K562 (cell line): Measurements from ENCODE around the gene MED15. TPM values are rescaled to one million over a fixed set of nuclear protein-coding genes. Genes with fewer than 3 reads are reported as not detected.

Experiments
- ARHGAP35 ChIP-seq: fragments of 450-650 bp; IDR thresholded peaks from 2 replicates; pipeline ENCODE4 v1.6.1; 2018; ENCODE audit not compliant: partially characterized antibody
- ESRRA ChIP-seq: fragments of 450-650 bp; IDR thresholded peaks from 2 replicates; pipeline ENCODE4 v1.6.1; 2014; ENCODE audit warnings: low read depth, mild to moderate bottlenecking, moderate library complexity, borderline replicate concordance
- FOXA1 ChIP-seq: fragments of 450-650 bp; IDR thresholded peaks from 2 replicates; pipeline ENCODE4 v1.6.1; 2016; ENCODE audit warnings: mild to moderate bottlenecking, borderline replicate concordance
- HNRNPH1 ChIP-seq: fragments of 200-400 bp; formaldehyde crosslinking; optimal IDR thresholded peaks from 2 replicates; pipeline ENCODE3; 2017; ENCODE audit warnings: low read depth, mild to moderate bottlenecking, low read length, moderate library complexity
- ILF3 ChIP-seq: fragments of 450-650 bp; IDR thresholded peaks from 2 replicates; pipeline ENCODE4 v1.6.1; 2018; ENCODE audit warnings: antibody characterized with exemption, mild to moderate bottlenecking, moderate library complexity, borderline replicate concordance
- LEF1 ChIP-seq: fragments of 450-650 bp; IDR thresholded peaks from 2 replicates; pipeline ENCODE4 v1.6.1; 2016; ENCODE audit warnings: mild to moderate bottlenecking
- MXI1 ChIP-seq: IDR thresholded peaks from 2 replicates; pipeline ENCODE4 v1.6.1; 2011; ENCODE audit warnings: low read depth, mild to moderate bottlenecking, improper control_type of control experiment, low read length
- NR4A1 ChIP-seq, 2 experiments: fragments of 250-450 bp in 1 of 2; fragments of 450-650 bp in 1 of 2; sonication (Bioruptor Pico) in 1 of 2; IDR thresholded peaks; 2 replicates each; pipeline versions ENCODE4 v1.4.0 to v1.6.1; 2016 to 2020; ENCODE audit warnings: mild to moderate bottlenecking in 2 of 2, missing compliant biosample characterization in 1 of 2, missing genetic modification characterization in 1 of 2, moderate library complexity in 1 of 2
- NRF1 ChIP-seq, 2 experiments: fragments of 450-650 bp; IDR thresholded peaks in 1 of 2; conservative IDR thresholded peaks in 1 of 2; 2 replicates each; pipeline ENCODE4 v1.6.1; 2014; ENCODE audit warnings: mild to moderate bottlenecking in 2 of 2
- PRMT5 ChIP-seq: sonication (generic); formaldehyde crosslinking; IDR thresholded peaks from 2 replicates; pipeline ENCODE4 v1.5.0; 2020; ENCODE audit warnings: missing genetic modification reagents
- RUNX1 ChIP-seq: sonication (generic); IDR thresholded peaks from 2 replicates; pipeline ENCODE4 v1.6.1; 2016; ENCODE audit warnings: antibody characterized with exemption, low read depth
- SIN3A ChIP-seq, 2 experiments: fragments of 150-350 bp in 1 of 2; IDR thresholded peaks; 2 replicates each; pipeline ENCODE4 v1.6.1; 2011 to 2016; ENCODE audit warnings: borderline replicate concordance in 2 of 2, low read depth in 2 of 2, low read length in 2 of 2, mild to moderate bottlenecking in 2 of 2, moderate library complexity in 2 of 2; ENCODE audit not compliant: control insufficient read depth in 1 of 2
- ZNF146 ChIP-seq: IDR thresholded peaks from one replicate; pipeline ENCODE4 v1.6.1; 2018; ENCODE audit warnings: missing compliant biosample characterization; ENCODE audit not compliant: unreplicated experiment
- polyA plus RNA-seq, 8 experiments: library from polyadenylated mRNA; depleted of rRNA in 4 of 8; stranded (reverse) in 5 of 8; unstranded in 3 of 8; fragments of >200 nt; fragmentation: Nextera tagmentation in 2 of 8; fragmentation: Illumina TruSeq in 1 of 8; extraction: Ambion mirVana in 2 of 8; extraction: Trizol in 1 of 8; gene quantifications; 2 replicates each; pipeline versions ENCODE4 v1.2.1 to v1.2.3, GENCODE V29; 2011 to 2014; ENCODE audit warnings: inconsistent platforms in 1 of 8, missing spikeins in 1 of 8
- total RNA-seq, 7 experiments: library from RNA; depleted of rRNA in 6 of 7; stranded (reverse); fragments of >200 nt in 6 of 7; fragmentation: Illumina TruSeq in 2 of 7; extraction: Trizol in 2 of 7; gene quantifications; 2 replicates each; pipeline versions ENCODE4 v1.2.1 to v1.2.3, GENCODE V29; 2011 to 2021; ENCODE audit warnings: low replicate concordance in 1 of 7
- TF ChIP-seq, protein P1 (sequence below): sonication (generic); formaldehyde crosslinking; IDR thresholded peaks from 2 replicates; pipeline ENCODE4 v1.8.0; 2022; ENCODE audit warnings: missing genetic modification reagents, mild to moderate bottlenecking, moderate library complexity, borderline replicate concordance
- TF ChIP-seq, protein P2 (sequence below): sonication (generic); formaldehyde crosslinking; IDR thresholded peaks from 2 replicates; pipeline ENCODE4 v1.8.0; 2022; ENCODE audit warnings: mild to moderate bottlenecking, missing genetic modification reagents
- TF ChIP-seq, protein P3 (sequence below): IDR thresholded peaks from 3 replicates; pipeline ENCODE4 v1.6.1; 2011; ENCODE audit warnings: borderline replicate concordance, mild to moderate bottlenecking; ENCODE audit not compliant: insufficient read length, insufficient read depth
- TF ChIP-seq, protein P4 (sequence below): sonication (generic); formaldehyde crosslinking; IDR thresholded peaks from 2 replicates; pipeline ENCODE4 v1.8.0; 2023; ENCODE audit warnings: missing genetic modification reagents, mild to moderate bottlenecking, borderline replicate concordance

Gene MED15
- total and polyA plus RNA-seq, 9 of the 15 experiments (the other 6 are each of a cell fraction or from before 2014, with no cell fraction given), result 4.0 to 271 (median 60.1) TPM

DNA sequence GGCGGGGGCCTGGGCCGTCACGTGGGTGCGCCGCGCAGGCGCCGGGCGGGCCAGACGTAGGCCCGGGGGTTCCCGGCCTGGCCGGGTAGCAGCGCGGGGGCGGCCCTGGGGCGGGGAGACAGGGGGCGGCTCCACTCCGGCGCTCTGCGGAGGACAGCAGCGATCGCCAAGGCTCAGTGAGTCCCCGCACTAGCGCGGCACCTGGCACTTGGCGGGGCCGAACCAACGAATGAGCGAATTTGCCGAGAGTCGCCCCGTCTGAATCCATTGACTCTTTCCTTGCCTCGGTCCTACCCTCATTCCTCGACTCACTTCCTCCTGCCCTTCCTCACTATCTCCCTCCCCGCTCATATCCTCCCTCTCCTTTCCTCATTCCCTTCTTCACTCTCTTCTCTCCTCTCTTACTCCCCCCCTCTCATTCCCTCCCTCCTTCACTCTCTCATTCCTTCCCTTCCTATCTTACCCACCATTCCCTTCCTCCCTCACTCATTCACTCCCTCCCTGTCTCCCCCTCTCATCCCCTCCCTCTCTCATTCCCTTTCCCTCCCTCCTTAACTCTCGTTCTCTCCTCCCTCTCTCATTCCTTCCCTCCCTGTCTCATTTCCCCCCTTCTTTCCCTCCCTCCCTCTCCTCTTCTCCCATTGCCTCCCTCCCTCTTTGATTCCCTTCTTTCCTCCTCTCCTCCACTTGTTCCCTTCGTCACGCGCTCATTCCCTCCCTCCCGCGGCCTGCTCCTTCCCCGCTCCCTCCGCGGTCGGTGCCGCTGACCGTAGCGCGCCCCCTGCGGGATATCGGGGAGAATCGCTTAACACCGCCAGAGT is 11.3 kb upstream of the MED15 start (continued):
- TF ChIP-seq ARHGAP35 (no peak), SIN3A (IDR thresholded peaks at IDR 0.05; ENCODE audit: borderline replicate concordance in 2 of 2, control insufficient read depth in 1 of 2, low read depth in 2 of 2, low read length in 2 of 2) (peak; percentile 81 to 98), NR4A1 (CRISPR knock-in tag; IDR thresholded peaks at IDR 0.05) (peak; percentile 94), NR4A1 (tag; IDR thresholded peaks at IDR 0.05) (peak; percentile 82; the same call in 1 of the 2 replicates), PRMT5 (CRISPR knock-in tag) (peak; percentile 79; the same call in 1 of the 2 replicates), RUNX1 (no peak), FOXA1 (no peak), ESRRA (no peak), NRF1 (conservative IDR thresholded peaks at IDR 0.05 in 1 of 2, IDR thresholded peaks at IDR 0.05 in 1 of 2) (no peak), ILF3 (no peak), LEF1 (no peak), HNRNPH1 (no peak), MXI1 (peak; percentile 76; the same call in 1 of the 2 replicates), ZNF146 (no peak)
- TF ChIP-seq, protein P1, sequence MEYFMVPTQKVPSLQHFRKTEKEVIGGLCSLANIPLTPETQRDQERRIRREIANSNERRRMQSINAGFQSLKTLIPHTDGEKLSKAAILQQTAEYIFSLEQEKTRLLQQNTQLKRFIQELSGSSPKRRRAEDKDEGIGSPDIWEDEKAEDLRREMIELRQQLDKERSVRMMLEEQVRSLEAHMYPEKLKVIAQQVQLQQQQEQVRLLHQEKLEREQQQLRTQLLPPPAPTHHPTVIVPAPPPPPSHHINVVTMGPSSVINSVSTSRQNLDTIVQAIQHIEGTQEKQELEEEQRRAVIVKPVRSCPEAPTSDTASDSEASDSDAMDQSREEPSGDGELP (CRISPR knock-in tag), result no peak
- TF ChIP-seq, protein P2, sequence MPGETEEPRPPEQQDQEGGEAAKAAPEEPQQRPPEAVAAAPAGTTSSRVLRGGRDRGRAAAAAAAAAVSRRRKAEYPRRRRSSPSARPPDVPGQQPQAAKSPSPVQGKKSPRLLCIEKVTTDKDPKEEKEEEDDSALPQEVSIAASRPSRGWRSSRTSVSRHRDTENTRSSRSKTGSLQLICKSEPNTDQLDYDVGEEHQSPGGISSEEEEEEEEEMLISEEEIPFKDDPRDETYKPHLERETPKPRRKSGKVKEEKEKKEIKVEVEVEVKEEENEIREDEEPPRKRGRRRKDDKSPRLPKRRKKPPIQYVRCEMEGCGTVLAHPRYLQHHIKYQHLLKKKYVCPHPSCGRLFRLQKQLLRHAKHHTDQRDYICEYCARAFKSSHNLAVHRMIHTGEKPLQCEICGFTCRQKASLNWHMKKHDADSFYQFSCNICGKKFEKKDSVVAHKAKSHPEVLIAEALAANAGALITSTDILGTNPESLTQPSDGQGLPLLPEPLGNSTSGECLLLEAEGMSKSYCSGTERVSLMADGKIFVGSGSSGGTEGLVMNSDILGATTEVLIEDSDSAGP (CRISPR knock-in tag), result no peak
- TF ChIP-seq, protein P3, sequence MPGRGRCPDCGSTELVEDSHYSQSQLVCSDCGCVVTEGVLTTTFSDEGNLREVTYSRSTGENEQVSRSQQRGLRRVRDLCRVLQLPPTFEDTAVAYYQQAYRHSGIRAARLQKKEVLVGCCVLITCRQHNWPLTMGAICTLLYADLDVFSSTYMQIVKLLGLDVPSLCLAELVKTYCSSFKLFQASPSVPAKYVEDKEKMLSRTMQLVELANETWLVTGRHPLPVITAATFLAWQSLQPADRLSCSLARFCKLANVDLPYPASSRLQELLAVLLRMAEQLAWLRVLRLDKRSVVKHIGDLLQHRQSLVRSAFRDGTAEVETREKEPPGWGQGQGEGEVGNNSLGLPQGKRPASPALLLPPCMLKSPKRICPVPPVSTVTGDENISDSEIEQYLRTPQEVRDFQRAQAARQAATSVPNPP, result no peak
- TF ChIP-seq, protein P4, sequence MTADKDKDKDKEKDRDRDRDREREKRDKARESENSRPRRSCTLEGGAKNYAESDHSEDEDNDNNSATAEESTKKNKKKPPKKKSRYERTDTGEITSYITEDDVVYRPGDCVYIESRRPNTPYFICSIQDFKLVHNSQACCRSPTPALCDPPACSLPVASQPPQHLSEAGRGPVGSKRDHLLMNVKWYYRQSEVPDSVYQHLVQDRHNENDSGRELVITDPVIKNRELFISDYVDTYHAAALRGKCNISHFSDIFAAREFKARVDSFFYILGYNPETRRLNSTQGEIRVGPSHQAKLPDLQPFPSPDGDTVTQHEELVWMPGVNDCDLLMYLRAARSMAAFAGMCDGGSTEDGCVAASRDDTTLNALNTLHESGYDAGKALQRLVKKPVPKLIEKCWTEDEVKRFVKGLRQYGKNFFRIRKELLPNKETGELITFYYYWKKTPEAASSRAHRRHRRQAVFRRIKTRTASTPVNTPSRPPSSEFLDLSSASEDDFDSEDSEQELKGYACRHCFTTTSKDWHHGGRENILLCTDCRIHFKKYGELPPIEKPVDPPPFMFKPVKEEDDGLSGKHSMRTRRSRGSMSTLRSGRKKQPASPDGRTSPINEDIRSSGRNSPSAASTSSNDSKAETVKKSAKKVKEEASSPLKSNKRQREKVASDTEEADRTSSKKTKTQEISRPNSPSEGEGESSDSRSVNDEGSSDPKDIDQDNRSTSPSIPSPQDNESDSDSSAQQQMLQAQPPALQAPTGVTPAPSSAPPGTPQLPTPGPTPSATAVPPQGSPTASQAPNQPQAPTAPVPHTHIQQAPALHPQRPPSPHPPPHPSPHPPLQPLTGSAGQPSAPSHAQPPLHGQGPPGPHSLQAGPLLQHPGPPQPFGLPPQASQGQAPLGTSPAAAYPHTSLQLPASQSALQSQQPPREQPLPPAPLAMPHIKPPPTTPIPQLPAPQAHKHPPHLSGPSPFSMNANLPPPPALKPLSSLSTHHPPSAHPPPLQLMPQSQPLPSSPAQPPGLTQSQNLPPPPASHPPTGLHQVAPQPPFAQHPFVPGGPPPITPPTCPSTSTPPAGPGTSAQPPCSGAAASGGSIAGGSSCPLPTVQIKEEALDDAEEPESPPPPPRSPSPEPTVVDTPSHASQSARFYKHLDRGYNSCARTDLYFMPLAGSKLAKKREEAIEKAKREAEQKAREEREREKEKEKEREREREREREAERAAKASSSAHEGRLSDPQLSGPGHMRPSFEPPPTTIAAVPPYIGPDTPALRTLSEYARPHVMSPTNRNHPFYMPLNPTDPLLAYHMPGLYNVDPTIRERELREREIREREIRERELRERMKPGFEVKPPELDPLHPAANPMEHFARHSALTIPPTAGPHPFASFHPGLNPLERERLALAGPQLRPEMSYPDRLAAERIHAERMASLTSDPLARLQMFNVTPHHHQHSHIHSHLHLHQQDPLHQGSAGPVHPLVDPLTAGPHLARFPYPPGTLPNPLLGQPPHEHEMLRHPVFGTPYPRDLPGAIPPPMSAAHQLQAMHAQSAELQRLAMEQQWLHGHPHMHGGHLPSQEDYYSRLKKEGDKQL (CRISPR knock-in tag), result no peak
